C4-2B (cell line): ENCODE data around the gene DMP1.

ENCODE experiments used
- CTCF ChIP-seq: fragments of 450-650 bp; conservative IDR thresholded peaks from 2 replicates; pipeline ENCODE4 v1.5.1; 2017; ENCODE audit warnings: mild to moderate bottlenecking
- ZFX ChIP-seq: fragments of 450-650 bp; IDR thresholded peaks from 2 replicates; pipeline ENCODE4 v1.6.1; 2017

- TF ChIP-seq CTCF = no peak
- TF ChIP-seq ZFX = no peak
These were observed 47.9 kb downstream of the DMP1 start for GRCh38 chr4:87697945-87698344.
